ENCODE results near the gene FGF10.

DNA sequence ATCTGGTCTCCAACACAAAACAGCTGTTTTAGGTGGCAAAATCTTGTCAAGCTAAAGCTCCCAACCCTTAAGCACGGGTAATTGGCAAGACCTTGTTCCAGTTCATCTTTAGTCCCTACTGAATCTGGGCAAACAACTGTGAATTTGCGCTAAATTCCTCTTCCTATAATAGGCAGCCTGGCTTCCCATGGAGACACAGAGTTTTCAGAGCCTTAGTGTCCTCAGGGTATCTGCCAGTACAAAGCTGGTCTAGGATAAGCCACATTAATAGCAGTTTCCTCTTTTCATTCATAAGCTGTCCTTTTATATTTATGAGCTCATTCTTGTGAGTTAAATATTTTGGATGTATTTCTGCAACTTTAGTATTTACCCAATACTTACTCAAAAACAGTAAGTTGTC, 59.5 kb downstream of the FGF10 start:
- TF ChIP-seq, protein P1, sequence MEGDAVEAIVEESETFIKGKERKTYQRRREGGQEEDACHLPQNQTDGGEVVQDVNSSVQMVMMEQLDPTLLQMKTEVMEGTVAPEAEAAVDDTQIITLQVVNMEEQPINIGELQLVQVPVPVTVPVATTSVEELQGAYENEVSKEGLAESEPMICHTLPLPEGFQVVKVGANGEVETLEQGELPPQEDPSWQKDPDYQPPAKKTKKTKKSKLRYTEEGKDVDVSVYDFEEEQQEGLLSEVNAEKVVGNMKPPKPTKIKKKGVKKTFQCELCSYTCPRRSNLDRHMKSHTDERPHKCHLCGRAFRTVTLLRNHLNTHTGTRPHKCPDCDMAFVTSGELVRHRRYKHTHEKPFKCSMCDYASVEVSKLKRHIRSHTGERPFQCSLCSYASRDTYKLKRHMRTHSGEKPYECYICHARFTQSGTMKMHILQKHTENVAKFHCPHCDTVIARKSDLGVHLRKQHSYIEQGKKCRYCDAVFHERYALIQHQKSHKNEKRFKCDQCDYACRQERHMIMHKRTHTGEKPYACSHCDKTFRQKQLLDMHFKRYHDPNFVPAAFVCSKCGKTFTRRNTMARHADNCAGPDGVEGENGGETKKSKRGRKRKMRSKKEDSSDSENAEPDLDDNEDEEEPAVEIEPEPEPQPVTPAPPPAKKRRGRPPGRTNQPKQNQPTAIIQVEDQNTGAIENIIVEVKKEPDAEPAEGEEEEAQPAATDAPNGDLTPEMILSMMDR (conservative IDR thresholded peaks at IDR 0.05; ENCODE audit: low read length), result no peak
- no peak for TF ChIP-seq EZH2phosphoT487 (IDR thresholded peaks at IDR 0.05; ENCODE audit: borderline replicate concordance, low read depth, low read length)
